ENCODE data around the gene PDE4D.
"Not testable (repeated sequence)": the region's sequence is repeated elsewhere in the genome, so short reads cannot be mapped to it uniquely, and the experiment has no call there.

PDE4D gene

DNA sequence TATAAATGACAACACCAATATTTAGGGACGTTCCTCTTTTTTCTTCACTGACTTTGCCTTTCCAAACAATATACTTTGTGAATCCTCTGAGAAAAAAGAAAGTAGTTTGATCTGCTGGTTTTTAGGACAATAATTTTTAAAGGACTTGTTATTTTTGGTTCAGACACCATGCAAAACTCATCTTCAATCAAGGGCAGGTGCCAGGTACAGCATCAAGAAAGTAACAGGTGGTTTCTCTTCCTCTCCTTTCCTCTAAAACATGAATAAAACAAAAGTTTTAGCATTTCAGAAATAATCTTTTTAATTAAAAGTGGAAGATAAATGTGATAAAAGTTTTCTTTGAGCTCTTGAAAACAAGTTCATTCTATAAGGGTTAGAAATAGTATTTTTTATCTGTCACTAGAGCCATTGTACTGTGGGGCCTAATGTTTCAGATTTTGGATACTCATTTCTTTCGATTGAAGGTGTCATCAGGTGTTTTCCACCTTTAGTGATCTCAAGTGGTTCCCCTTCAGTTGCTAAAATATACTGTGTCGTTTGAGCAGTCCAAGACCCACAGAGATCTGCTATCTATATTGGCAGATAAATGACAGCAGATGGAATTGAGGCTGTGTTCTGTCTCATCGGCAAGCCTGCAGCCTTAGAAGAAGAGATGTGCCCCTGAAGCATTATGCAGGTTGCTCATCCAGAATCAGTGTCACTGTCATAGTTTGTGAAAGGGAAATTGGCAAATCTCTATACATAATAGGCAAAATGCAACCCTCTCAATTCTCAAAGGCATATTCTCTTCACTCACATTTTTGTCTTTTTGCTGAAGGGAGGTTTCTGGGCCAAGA, 499.7 kb downstream of the PDE4D start:
- no peak for DNase-seq

DNA sequence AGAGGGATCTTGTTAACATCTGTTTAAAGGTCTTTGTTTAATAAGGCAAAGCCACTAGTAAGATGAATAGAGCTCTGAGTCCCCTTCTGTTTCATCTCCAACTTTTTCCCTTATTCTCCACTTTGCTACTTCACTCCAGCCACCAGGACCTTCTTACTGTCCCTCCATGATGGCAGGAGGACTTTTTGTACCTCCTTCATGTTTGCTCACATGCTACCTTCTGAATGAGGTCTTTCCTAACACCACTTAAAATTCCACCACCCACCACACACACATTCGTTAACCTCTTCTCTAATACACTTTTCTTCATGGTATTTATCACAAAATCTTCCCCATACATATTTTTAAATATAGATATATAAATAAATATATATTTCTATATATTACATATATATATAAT, 501.9 kb downstream of the PDE4D start:
- no peak for DNase-seq

DNA sequence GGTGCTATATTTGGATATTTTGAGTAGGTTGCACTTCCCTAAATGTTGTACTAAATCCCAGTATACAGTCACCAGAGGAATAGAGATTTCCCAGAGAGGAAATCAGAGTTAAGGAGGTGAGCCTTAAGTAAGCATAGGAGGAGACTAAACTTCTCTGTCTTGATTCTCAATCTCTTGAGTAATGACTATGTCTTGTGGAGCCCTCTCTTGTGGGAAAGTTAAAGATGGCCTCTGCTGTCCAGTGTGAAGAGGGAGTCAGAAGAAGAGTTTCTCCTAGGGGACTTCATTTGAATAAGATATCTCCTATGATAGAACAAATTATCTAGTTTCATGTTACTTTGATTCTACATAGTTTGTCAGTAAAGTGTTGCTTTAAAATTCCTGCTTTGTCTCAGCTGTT, 502.5 kb downstream of the PDE4D start:
- no peak for DNase-seq

DNA sequence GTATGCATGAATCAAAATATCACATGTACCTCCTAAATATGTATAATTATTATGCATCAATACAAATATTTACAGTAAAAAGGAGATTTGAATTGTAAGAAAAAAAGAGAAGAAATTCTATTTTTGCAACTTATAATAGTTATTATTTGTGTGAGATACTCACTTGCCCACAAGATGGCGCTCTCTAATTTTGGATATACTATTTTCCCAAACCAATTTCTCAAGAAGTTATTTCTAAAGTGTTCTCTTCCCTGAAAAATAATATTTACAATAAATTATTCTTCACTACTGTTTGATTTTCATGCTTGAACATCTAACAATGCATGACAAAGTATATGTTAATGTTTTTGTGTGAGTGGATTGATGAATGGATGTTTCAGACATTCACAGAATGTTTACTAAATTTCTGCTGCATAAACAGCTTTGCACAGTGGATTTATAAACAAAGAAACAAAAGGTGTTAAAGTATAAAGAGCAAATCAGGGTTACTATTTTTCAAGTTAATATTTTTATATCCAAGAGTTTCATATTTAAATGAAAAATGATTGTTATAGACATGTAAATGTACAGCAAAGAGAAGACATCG, 503.4 kb downstream of the PDE4D start:
- no peak for DNase-seq

DNA sequence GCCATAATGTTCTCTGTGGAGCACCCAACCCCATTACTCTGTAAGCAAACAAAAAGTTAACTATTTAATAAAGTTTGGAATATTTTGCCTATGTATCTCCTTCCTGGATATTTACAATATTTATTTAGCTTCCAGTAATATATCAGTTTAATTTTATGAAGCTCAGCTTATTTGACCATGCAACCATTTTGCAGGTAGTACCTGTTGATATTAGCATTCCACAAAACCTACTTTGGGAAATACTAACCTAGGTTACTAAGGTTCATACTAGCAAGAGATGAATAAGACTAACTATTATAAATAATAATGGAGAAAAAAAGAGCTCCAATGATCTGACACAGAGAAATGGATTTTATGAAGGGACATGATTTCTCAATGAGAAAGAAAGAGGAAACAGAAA, 506.4 kb downstream of the PDE4D start:
- no peak for DNase-seq

DNA sequence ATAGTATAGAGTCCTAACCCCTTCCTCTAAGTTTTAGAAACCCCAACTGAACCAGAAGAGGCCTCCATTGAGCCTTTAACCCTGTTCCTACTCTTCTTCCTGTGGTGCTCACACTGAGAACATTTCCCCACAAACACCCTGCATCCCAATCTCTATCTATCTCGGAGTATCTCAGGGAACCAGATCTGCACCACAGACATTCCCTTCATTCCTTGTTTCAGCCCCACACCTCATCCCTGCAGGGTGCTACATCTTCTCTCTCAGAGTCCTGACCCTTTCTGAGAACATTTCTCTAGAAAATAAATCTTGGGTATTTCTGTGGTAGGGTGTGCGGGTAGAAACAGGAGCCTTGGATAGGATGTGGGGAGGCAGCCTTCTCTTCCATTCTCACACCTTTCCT, 507.8 kb downstream of the PDE4D start:
- no peak for DNase-seq

DNA sequence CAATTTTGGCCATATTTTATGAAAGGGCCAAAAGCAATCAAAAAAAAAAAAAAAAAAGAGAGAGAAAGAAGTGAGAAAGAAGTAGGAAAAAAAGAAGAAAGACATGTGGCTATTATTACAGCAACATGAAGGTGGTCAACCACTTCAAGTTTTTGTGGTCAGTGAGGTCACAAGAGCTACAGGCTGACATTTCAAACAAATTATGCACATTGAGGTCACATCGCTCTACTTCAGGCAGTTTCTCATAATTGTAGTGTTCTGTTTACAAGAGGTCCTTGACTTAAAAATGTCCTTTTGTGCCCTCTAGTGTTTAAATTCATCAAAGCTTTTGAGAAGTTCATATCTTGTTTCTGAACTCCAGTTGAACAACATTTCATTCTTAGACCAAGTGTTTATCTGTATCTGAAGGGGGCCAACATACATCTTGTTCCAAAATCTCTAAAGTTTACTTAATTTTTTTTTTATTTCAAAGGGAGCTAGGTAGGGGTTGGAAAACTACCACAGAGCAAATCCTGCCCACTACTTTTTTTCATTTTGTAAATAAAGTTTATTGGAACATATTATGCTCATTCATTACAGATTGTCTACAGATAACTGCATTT, 513.1 kb downstream of the PDE4D start:
- DNase-seq = no peak

DNA sequence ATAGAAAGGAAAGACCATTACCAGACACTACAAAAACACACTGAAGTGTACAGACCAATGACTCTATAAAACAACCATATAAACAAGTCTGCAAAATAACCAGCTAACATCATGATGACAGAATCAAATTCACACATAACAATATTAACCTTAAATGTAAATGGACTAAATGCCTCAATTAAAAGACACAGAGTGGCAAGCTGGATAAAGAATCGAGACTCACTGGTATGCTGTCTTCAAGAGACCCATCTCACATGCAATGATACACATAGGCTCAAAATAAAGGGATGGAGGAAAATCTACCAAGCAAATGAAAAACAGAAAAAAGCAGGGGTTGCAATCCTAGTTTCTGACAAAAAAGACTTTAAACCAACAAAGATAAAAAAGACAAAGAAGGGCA, 519.5 kb downstream of the PDE4D start:
- DNase-seq = not testable (repeated sequence)

DNA sequence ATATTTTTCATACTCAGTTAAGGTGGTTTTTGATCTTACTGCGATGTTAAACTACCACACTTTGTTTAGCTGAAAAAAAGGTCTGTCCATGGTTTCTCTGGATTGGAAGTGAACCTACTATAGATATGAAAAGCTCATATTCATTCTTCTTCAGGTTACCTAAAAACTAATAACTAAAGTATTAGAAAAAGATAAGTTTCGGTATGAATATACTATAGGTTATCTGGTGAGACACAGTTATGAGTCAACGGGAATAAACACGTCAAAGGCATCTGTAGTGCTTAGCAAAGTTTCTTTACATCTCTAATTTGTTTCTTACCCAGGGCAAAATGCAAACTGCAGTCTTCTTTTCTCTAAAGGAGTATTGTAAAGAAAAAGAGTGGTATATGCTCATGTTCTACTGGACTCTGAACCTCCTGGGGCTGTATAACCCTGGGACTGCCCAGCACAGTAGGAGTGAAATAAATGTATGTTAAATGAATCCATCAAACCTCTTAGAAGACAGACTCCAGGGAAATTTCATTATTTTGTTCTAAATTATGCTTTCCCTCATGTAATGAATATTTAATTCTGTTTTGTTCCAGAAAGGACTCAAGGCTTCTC, 521.9 kb downstream of the PDE4D start:
- no peak for DNase-seq

DNA sequence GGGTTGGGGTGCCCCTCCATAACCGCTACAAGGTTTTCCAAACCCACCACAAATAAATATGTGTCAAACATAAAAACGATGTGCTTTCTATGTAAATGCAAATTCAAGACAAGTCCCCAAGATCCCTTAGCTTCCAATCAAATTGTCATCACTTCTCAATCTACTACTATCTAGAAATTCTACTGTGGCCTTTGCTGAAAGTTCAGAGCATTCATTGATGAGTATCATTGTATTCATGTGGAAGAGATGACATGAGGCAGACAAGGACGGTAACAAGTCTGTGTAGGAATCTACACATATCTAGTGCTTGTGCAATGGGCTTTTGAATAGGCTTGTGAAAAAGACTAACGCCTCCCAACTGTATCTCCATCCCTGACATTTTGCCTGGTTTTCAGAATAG, 524.6 kb downstream of the PDE4D start:
- no peak for DNase-seq

DNA sequence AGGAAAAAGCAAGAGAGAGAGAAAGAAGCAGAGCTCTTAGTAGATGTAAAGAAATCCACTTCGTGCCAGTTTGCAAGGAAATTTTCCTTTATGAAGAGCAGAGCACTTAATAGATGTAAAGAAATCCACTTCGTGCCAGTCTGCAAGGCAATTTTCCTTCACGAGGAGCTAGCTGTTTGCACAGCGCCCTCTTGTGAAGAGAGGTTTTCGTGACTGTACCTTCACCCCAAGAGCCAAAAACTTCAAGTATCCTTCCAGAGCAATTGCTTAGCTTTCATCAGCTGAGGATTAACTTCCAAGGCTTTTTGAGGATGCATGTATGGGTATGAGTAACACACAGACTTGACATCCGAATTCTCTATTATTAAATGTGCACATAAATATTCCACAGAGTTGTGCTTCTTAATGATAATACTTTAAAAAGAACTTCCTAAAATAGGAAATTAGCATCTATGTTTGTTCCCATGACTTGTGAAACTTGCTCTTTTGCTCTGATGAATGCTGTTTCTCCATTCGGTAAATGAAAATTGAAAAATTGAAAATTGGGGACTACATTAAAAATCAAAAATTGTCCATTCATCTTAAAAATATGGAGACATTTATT, 525.6 kb downstream of the PDE4D start:
- DNase-seq = no peak

DNA sequence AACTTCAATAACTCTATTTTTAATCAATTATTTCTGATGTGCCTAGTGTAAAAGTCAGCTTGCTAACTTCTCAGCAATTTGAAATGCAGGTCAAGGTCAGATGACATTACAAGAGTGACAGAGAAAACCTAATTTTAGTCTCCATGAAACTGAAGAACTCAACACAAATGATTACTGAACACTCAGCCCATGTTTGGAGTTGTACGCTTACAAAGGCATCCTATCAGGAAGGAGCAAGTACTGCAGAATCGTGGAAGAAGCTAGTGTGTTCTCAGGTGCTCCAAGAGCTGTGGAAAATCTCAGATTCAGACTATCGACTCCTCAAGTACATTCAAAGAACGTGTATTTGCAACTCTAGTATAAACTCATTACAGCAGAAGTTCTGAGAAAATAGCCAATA, 526.7 kb downstream of the PDE4D start:
- DNase-seq = no peak

DNA sequence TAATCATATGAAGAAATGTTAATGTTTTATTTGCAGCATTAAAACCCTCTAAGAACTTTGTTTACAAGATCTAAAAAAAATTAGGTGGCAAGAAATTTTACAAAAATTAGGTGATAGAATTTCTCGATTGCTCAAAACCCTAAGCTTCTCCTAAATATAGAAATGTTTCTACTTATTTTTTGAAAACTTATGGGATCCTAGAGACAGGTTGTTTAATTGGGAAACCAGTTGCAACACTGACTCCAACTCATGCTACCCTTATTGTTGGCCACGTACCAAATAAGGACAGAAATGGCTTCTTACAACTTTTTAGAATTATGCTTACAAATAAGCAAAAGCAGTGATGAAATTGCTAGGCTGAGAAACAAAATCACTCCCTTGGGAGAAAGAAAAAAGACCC, 531.1 kb downstream of the PDE4D start:
- DNase-seq = no peak

DNA sequence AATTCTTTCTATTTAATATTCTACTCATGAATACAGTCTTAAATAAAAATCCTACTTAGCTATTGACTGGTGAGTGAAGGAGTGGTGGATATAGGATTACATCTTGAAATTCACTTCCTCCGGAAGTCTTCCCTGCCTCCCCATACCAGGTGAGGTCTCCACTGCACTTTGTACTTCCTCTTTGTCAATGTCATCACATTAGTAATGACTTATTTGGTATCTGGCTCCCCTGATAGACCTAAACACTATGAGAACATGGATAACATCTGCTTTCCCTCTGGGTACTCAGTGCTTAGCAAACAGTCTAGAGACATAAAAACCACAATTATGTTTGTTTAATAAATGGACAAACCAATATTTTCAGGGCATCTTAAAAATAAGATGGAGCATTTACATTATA, 532.1 kb downstream of the PDE4D start:
- no peak for DNase-seq

DNA sequence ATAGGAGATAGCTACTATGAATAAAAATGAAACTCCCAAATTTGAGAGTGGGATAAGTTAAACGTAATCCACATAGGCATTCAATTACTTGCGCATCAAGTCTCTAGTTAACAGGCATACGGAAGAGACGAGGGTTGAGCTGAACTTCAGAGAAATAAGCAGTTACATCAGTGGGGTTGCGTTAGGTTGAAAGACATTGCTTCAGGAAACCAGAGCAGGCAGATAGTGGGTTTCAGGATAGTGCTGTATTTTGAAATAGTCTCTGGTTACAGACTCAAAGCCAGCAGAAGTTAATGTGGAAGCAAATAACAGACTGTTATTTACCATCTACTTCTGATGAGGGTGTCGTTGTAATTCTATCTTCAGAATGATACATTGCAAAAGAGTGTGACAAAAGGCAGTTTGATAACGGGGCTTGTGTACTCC, 533.4 kb downstream of the PDE4D start:
- DNase-seq = no peak

DNA sequence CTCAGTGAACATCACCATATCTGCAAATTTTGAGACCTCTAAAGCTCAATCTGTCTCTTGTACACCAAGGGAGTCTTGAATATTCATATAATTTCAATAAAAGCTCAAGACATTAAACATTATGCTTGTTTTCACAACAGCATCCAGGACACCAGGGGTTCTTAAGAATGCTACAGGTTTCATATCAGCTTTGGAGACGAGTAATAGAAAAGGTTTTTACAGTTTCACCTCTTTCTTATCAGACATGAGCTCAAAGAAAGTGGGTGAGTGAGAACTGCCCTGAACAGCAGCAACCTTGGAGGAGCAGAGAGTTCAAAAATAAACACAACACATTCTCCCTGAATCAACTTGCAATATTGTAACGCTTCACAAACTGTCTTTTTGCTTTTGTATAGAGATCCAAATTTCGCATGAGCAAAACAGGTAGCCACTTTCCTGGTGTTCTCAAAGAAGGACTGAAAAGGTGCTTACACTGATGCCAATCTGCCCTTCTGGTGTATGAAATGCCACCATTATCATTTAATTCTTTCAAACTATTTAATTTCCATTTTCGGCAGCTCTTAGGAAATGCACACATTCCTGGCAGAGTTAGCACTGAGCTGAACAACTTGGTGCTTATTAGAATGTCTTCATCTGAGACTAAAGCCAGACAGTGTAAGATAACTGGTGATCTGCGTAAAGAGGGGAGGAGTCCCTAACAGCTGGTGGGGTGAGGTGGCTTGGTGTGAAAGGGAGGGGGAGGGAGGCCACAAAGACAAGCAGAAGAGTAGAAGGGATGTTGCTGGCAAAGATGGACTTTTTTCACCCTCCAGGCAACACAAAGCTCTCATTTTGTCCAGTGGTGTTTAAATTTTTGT, 535.3 kb downstream of the PDE4D start:
- no peak for DNase-seq

DNA sequence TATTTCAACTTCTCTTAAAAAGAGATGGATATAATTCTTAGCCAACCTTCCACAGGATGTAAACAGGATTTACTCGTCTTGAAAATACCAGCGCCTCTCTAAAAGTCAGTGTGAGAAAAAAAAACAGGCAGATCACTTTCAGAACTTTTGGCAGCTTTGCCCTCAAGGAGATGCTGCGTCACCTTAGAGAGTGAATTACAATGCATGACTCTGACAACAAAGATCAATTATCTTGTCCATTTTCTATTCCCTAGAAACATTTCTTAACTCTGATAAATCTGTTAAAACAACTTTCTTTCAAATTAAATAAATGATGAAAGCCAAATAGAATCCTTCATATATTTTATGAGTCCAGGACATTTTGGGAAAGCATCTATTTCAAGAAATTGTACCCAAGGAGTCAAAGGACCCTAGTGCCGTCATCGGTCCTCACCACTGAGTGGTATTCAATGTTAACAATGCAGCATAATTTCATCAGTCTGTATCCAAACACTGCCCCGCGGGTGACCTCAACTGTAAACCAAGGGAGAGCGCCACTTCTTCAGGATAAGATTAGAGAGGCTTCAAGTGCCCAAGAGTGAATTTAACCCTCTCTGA, 536.0 kb downstream of the PDE4D start:
- DNase-seq = no peak

DNA sequence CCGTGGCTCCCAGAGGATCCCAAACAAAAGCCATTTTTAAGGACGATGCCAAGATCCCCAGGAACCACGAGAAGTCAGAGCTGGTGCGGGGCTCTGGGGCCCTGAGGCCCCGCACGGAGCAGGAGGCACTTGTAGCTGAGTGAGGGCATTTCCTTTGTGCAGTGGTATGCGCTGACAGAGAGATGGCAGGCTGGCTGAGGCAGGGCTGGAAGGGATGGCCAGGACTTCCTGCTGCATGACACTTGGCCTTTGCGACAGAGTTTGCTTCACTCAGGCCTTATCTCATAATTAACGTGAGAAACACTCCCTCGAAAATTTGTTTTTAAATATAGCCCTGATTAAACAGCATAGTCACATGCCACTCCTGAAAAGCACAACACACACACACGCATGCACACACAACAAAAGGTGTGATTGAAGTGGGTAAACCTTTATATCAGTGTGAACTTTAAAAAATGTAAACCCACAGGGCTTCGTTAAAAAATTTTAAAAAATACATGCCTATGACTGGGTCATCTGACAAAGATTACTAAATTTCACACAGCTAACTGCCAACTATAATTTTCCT, 536.6 kb downstream of the PDE4D start:
- DNase-seq = no peak

DNA sequence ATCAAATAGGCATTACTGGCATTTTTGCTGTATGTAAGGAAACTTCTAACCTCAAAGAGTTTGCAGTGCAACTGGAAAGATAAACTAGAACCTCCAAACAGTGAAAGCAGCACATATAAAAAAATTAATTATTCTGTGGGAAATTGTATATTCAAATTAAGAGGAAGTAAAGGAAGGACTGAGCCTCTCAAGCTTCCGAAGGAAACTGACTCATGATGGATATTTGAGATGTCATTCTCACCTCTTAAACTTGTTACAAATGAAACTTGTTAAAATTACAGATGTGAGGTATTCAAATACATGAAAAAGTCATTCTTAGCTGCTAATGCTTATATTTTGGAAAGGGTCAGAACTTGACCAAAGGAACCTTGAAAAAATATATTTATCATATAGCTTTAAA, 538.7 kb downstream of the PDE4D start:
- DNase-seq = no peak

DNA sequence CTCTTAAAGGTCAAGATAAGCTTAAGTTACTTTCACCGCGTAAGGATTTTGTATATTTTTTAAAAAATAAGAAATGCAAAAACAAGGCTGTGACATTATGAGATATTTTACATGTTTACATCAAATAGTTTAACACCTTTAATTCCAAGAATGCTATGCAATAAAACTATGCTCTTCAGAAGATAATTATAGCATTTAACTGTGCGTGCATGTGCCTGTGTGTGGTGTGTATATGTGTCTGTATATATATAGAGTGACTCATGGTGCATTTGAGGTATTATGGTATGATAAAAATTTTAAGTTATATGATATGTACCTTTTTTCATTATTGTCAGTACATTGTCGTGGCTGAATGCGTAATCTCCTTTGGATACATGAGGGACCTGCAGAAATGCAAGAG, 539.3 kb downstream of the PDE4D start:
- DNase-seq = no peak

DNA sequence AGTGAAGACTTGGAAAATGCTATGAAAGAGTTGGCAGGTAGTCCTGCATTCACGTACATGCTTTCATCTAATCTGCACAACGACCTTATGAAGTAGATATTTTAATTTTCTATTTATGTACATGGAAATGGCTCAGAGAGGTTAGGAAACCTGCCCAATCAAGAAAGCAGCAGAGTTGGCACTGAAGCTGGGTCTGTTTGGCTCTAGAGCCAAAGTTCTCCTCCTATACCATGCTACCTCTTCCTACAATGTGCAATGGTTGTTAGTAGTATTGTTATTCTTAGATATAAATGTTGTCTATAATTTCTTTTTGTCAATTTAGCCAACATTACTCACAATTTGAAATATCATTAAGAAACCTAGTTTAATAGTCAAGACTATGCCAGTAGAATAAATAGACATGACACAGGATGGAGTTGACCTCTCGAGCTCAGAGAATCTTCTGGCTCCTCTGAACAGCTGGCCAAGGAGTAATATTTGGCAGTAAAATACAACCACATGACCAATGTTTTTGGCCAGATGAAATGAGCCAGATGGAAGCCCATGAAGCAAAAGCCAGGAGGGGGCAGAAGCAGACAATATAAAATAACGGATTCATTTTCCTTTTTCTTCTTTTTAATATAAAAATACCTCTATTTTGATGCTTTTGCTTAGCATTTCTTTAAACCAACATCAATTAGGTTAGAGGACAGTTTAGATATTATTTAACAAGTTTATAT, 542.3 kb downstream of the PDE4D start:
- DNase-seq = no peak
